EH (cell line): ENCODE measurements around the gene VSIG8.
"Not testable (repeated sequence)": the region's sequence is repeated elsewhere in the genome, so short reads cannot be mapped to it uniquely, and the experiment has no call there.

Experiments used
- DNase-seq: peaks from one replicate; pipeline ENCODE4 v3.0.0-alpha.2; 2015; ENCODE audit warnings: low read depth

VSIG8 gene, protein sequence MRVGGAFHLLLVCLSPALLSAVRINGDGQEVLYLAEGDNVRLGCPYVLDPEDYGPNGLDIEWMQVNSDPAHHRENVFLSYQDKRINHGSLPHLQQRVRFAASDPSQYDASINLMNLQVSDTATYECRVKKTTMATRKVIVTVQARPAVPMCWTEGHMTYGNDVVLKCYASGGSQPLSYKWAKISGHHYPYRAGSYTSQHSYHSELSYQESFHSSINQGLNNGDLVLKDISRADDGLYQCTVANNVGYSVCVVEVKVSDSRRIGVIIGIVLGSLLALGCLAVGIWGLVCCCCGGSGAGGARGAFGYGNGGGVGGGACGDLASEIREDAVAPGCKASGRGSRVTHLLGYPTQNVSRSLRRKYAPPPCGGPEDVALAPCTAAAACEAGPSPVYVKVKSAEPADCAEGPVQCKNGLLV

GRCh38 chr1:159862557-159862956 lies at the start of gene VSIG8:
Gene VSIG8, minus strand, starts transcription at chr1:159862657. Its CDS starts 136 bp downstream, at chr1:159862521.
- no peak for DNase-seq

- DNase-seq: no peak
These were observed 49.0 kb upstream of the VSIG8 start for GRCh38 chr1:159911326-159912070.

GRCh38 chr1:159908031-159908940 lies 45.8 kb upstream of the VSIG8 start:
- DNase-seq: no peak

- DNase-seq: no peak
These were observed 44.5 kb upstream of the VSIG8 start for GRCh38 chr1:159906960-159907359.

DNA sequence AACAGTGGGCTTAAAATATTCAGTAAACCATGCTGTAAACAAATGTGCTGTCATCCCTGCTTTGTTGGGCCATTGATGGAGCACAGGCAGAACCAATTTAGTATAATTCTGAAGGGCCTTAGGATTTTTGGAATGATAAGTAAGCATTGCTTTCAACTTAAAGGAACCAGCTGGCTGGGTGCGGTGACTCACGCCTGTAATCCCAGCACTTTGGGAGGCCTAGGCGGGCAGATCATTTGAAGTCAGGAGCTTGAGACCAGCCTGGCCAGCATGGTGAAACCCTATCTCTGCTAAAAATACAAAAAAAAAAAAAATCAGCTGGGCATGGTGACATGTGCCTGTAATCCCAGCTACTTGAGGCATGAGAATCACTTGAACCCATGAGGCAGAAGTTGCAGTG lies 41.6 kb upstream of the VSIG8 start:
- not testable (repeated sequence) for DNase-seq

GRCh38 chr1:159902541-159902940 lies 40.1 kb upstream of the VSIG8 start:
- no peak for DNase-seq

GRCh38 chr1:159900755-159901360 lies 38.4 kb upstream of the VSIG8 start:
- DNase-seq: peak; percentile 70

GRCh38 chr1:159900086-159900680 lies 37.7 kb upstream of the VSIG8 start, which contains the start of gene CFAP45:
Gene CFAP45, minus strand, starts transcription at chr1:159900165. Its CDS starts 67 bp downstream, at chr1:159900098.
- peak; percentile 86 for DNase-seq

DNA sequence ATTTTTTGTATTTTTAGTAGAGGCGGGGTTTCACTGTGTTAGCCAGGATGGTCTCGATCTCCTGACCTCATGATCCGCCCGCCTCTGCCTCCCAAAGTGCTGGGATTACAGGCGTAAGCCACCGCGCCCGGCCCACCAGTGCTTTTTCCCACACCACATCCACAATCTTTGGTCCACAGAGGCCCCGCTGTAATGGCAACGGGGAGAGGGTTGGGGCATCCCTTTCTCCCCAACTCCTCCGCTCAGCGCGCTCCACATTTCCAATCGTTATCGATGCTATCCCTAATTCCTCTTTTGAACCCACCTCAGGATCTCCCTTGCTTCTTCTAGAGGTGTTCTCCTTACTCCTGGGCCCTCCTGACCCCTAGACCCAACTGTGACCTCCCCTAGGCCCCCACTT lies 37.2 kb upstream of the VSIG8 start:
- DNase-seq: not testable (repeated sequence)

GRCh38 chr1:159898527-159898926 lies 36.1 kb upstream of the VSIG8 start:
- no peak for DNase-seq

- no peak for DNase-seq
These were observed 35.5 kb upstream of the VSIG8 start for GRCh38 chr1:159897962-159898361.

DNA sequence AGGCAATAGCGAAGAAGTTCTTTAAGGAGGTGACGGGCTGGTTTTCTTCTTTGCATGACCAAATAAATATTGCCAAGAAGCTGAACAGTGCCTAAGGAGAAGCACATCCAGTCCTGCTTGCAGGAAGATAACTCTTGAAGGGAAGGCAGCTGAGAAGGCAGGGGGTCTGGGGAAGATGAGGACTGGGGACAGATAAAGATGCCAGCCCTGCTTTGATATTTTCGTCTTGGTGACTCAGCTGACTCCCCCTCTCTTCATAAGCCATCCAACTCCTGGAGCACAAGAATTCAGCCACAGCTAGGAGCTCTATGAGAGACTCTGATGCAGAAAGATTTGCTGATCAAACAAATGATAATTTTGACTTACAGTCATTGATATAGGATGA lies 34.1 kb upstream of the VSIG8 start:
- DNase-seq: no peak

DNA sequence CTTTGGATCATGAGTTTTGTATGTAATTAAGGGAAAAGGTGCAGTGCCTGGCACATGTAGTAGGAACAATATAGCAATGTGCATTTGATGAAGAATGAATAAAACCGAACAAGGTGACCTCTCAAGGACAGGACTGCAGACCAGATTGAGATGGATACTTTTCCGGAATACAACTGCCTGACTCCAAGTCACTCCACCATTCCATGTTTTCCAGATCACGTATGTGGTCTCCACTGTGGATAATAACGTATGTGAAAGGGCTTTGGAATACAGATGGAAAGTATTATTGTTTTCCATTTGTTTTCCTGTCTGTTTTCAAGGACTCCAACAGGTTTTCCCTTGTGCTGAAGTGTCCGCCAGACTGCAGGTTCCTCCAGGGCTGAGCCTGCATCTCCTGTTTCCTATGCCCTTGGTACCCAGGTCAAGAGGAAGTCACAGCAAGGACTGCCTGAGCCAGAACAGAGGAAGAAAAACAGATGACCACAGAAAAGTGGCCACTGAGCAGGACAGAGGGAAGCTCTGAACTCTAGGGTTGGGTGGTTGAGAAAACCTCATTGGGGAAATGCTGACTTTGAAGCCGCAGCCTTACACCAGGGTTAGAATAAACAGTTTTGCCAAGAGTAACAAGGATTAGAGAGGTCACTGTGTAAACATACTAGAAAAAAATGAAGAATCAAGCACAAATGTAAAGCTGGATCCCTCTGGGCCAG lies 33.5 kb upstream of the VSIG8 start:
- DNase-seq: no peak

DNA sequence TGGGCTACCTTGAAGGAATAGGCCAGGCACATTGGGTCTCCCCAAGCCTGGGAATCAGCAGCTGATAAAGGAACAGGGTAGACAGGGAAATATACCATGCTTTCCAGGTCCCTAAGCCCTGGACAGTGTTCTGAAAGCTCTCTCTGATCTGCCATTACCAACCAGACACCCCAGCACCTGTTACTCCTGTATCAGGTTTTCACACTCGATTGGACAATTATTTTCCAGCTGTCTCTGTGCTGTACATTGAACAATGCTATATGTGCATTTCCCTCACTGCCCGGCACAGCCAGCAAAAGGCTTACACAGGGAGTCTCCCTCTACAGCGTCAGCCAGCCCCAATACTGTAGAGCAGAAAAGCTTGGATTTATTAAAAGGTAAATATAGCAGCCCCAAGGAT lies 32.8 kb upstream of the VSIG8 start:
- no peak for DNase-seq

DNA sequence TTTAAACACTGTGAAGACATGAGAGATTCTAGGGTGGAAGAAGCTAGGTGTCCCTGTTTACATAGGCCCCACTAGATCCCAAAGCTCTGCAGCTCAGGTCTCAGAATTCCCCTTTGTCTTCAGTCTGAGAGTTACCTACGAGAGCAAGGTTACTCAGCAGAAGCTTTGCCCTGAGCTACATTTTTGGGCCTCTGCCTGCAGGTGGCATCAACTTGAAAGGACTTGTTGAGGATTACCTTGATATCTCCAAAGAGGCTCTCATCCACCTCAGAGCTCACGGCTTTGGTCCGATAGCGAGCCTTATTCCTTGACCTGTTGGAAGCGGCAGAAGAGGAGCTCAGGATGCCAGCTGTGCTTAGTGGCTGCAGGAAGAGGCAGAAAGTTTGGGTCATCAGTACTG lies 30.5 kb upstream of the VSIG8 start:
- no peak for DNase-seq

DNA sequence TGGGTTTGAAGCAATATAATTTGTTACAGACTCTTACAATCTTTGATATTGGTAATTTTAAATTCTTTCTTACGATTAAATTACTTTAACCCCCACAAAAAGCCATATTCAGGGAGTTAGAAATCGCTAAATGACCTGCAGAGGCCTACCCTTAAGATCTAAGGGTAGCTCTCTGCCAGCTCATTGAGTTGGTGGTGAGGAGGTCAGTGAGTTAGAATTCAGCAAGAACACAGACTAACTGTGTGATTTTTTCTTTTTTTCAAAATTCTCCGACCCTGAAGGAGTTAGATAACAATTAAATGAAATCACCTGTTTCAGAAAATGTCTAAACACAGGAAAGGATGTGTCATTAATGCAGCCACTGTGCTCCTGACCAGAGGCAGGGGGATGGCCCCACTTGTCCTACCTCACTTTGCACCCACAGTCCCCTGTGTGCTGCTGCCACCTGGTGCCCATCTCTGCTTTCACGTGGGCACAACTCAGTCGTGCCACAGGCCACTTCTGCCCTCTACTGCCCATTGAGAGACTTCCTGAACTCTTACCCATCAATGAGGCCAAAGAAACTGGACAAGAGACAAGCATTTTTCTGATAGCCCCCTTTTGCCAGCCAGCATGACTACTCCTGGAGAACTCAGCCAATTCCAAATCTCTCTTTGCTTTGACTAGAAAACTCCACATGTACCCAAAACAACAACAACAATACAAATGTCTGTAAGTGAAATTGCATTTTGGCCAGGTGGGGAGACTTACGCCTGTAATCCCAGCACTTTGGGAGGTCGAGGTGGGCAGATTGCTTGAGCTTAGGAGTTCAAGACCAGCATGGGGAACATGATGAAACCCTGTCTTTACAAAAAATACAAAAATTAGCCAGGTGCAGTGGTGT lies 29.1 kb upstream of the VSIG8 start:
- DNase-seq: peak; percentile 90

DNA sequence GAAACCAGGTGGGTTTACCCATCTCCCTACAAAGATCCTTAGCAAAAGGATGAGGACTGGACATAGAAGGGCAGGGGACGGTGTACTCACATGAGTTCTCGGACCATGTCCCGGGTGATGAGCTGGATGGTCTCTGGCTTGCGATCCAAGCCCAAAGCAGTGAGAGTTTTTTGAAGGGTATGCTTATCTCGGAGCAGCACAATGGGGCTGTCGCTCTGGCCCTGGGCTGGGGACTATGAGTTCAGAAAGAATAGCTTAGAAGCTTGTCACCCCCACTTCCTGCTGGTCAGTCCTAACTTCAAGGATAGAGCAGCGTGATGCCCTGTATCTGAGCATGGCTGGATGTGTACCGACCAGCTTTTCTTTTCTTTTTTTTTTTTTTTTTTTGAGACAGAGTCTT lies 27.9 kb upstream of the VSIG8 start:
- no peak for DNase-seq

DNA sequence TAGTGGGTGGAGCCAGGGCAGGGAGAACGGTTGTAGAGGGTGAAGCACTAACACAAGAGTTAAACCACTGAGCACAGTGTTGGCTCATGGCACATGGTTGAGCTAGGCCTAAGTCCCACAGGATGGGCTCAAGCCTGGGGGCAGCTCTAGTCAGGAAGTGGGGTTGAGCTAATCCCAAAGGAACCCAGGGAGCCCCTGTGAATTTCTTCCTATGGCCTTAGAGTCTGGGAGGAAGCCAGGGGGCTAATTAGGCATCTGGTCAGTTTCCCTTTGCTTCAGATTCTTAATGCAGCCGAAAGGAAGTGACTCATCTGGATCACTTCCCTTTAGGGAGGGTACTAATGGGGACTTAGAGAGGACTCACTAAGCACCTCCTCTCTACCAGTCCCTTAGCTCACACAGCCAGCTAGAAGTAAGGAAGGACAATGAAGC lies 27.4 kb upstream of the VSIG8 start:
- peak; percentile 99 for DNase-seq

DNA sequence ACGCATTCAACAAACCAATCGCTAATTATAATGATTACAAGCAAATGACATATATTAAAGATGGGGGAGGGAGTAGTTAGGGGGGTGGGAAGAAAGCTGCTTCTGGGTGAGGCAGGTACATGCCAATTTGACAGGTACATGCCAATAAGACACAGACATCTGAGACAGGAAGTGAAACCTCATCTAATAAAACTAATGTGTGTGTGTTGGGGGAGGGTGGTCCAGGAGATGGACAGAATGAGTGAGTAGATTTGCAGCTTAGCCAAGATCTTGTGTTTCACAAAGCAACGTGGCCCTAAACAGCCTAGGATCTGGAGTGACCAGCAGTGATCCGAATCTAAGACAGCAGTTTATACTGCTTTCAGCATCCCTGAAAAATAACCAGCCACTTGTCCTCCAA lies 26.7 kb upstream of the VSIG8 start:
- no peak for DNase-seq

DNA sequence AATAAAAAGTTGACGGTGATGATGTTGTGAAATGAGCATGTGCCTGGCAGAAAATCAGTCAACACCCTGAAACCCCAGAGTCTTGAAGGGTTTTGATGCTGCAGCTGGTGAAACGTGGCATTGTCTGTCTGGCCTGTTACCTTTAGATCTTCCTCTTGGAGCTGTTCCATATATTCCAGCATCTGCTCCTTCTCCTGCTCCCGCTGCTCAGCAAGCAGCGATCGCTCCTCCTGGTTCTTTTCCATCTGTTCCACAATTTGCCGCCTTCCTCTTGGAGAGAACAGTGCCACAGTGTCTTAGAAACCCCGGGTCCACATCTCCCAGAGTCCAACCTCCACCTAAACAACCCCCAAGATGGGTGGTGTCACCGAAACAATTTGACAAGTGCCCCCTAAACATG lies 21.8 kb upstream of the VSIG8 start:
- no peak for DNase-seq
